ENCODE measurements around the gene RASSF7. TPM values are rescaled to one million over a fixed set of nuclear protein-coding genes. Genes with fewer than 3 reads are reported as not detected.

RASSF7 gene
- total RNA-seq, 4 donors from 2014 or later = 99.7 to 174 (median 139) TPM

DNA sequence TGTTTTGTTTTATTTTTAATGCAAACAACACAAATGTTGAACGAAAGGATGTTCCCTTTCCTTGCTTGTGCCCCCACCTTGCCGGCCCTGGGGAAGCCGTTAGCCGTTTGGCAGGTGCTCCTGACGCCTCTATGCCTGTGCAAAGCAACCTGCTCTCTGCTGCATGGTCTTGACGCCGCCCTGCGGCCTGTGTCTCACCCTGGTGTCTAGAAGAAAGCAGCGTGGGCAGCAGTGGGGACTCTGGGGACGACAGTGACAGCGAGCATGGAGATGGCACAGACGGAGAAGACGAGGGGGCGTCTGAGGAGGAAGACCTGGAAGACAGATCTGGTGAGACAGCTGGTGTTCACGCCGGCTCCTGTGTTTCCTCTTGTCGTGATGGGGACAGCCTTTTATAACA, 21.0 kb downstream of the RASSF7 start:
- DNase-seq (ENCODE audit: low spot score in 2 of 2) = no peak
- intact Hi-C loops (cut with DNase I; ENCODE audit: low total_unique reads) = no loop called here
- 81 to 84% methylated on average over 17 of the region's 17 CpGs for WGBS, 2 donors
- no peak for TF ChIP-seq POLR2A (IDR thresholded peaks at IDR 0.05)
- TF ChIP-seq, protein P1, sequence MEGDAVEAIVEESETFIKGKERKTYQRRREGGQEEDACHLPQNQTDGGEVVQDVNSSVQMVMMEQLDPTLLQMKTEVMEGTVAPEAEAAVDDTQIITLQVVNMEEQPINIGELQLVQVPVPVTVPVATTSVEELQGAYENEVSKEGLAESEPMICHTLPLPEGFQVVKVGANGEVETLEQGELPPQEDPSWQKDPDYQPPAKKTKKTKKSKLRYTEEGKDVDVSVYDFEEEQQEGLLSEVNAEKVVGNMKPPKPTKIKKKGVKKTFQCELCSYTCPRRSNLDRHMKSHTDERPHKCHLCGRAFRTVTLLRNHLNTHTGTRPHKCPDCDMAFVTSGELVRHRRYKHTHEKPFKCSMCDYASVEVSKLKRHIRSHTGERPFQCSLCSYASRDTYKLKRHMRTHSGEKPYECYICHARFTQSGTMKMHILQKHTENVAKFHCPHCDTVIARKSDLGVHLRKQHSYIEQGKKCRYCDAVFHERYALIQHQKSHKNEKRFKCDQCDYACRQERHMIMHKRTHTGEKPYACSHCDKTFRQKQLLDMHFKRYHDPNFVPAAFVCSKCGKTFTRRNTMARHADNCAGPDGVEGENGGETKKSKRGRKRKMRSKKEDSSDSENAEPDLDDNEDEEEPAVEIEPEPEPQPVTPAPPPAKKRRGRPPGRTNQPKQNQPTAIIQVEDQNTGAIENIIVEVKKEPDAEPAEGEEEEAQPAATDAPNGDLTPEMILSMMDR (IDR thresholded peaks at IDR 0.05) = no peak
- H3K4me3 ChIP-seq (ENCODE audit: low read depth, poor library complexity, severe bottlenecking) = no peak overlapping the region

DNA sequence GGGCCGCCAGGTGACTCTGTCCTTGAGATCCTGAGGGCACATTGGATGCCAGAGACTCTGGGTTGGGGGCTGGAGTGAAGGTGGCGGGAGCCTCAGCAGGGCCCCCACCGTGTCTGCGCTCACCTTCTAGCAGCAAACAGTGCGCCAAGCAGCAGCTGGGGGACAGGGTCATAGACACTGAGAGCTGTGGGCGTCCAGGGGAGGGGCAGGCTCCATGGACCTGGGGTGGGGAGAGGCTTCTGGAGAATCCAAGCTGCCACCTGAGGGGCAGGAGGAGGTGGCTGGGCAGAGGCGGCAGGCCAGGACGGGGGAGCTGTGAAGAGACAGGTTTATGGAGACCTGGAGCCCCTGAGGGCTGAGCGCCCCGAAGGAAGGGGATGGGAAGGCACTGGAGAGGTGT, 23.5 kb downstream of the RASSF7 start:
- no peak for DNase-seq (ENCODE audit: low spot score in 2 of 2)
- intact Hi-C loops (cut with DNase I; ENCODE audit: low total_unique reads) = no loop called here
- TF ChIP-seq, protein P1 (IDR thresholded peaks at IDR 0.05) = no peak
- no peak for TF ChIP-seq POLR2A (IDR thresholded peaks at IDR 0.05)
- 95 to 98% methylated on average over 10 of the region's 10 CpGs for whole genome bisulfite sequencing, 2 donors
- H3K4me3 ChIP-seq (ENCODE audit: low read depth, poor library complexity, severe bottlenecking) = no peak overlapping the region

DNA sequence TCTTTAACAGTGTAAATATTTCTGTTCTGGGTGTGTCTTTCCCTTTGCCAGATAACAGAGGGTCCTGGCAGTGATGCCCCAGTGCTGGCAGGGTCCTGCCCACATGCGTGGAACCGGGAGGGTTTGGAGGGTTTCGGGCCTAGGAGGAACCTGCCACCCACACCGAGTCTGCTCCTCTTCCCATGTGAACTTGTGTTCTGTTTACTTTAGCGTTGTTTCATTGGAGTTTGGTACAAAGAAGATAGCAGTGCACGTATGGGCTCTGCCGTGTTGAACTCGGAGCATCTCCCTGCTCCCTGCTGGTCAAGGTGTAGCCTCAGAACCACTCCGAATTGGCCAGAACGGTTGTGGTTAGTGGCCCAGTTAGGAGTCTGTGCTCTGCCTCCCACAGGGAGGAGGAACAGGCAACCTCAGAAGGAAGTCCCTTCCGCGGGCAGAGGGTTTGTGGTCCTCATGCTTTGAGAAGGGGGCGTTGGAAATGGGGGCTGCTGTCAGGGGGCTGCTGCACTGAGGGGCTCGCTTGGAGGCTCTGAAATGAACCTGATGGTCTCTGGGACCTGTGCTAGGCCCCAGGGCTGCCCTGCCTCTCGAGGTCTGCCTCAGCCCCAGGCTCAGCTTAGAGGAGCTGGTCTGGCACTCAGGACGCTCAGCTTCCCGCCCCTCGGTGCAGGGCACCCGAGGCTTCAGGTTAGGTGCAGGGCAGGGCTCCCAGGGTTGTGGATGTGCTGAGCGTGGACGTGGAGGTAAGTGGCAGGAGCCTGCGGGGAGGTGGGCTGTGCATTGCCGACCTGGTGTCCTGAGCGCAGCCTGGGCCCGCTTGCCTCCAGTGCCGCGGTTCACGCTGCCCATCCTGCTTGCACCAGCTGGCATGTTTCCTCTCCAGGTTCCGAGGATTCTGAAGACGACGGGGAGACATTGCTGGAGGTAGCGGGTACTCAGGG, 25.9 kb downstream of the RASSF7 start:
- no peak for TF ChIP-seq POLR2A (IDR thresholded peaks at IDR 0.05)
- TF ChIP-seq, protein P1 (IDR thresholded peaks at IDR 0.05) = no peak
- no peak overlapping the region for H3K4me3 ChIP-seq (ENCODE audit: low read depth, poor library complexity, severe bottlenecking)
- intact Hi-C loops (cut with DNase I; ENCODE audit: low total_unique reads) = no loop called here
- no peak for DNase-seq (ENCODE audit: low spot score in 2 of 2)
- WGBS, 2 donors = 88 to 89% methylated on average over 27 to 29 of the region's 32 CpGs

DNA sequence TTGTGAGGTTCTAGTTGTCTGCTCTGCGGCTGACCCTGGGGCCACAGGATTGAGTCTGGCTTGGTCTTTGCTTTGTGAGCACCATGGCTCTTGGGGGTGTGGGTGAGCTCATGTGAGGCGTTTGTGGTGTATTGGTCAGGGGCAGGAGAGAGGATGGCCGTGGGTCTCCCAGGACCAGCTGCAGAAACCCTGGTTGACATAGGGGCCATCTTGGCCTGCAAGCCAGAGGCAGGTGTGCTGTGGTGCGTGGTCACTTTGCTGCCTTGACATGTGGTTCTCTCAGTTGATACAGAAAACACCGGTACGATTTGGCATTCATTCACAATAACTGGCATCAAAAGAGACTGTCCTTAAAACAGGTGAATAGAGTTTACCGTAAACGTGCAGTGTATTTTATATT, 26.8 kb downstream of the RASSF7 start:
- no peak overlapping the region for H3K4me3 ChIP-seq (ENCODE audit: low read depth, poor library complexity, severe bottlenecking)
- TF ChIP-seq, protein P1 (IDR thresholded peaks at IDR 0.05) = no peak
- no peak for TF ChIP-seq POLR2A (IDR thresholded peaks at IDR 0.05)
- WGBS, 2 donors = 81 to 89% methylated on average over 8 of the region's 8 CpGs
- DNase-seq (ENCODE audit: low spot score in 2 of 2) = no peak
- intact Hi-C loops (cut with DNase I; ENCODE audit: low total_unique reads) = no loop called here

DNA sequence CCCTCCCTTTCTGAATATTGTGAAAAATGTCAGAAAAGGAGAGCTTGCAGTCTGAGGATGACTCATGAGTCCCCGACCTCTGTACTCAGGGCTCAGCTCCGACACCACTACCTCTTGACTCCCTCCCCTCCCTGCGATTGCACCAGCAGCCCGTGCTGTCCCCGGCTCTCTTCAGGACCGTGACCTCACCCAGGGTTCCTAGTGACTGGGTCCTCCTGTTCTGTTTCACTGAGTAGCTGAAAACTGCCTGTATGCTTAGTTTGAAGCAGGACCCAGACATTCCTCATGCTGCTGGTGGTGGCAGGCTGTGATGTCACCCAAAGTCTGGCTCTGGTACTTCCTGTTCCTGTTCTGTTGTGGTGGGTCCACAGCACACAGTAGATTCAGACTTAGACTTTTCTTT, 27.2 kb downstream of the RASSF7 start:
- 78 to 80% methylated on average over 6 of the region's 6 CpGs for WGBS, 2 donors
- TF ChIP-seq POLR2A (IDR thresholded peaks at IDR 0.05) = no peak
- intact Hi-C loops (cut with DNase I; ENCODE audit: low total_unique reads) = no loop called here
- no peak overlapping the region for H3K4me3 ChIP-seq (ENCODE audit: low read depth, poor library complexity, severe bottlenecking)
- DNase-seq (ENCODE audit: low spot score in 2 of 2) = no peak

DNA sequence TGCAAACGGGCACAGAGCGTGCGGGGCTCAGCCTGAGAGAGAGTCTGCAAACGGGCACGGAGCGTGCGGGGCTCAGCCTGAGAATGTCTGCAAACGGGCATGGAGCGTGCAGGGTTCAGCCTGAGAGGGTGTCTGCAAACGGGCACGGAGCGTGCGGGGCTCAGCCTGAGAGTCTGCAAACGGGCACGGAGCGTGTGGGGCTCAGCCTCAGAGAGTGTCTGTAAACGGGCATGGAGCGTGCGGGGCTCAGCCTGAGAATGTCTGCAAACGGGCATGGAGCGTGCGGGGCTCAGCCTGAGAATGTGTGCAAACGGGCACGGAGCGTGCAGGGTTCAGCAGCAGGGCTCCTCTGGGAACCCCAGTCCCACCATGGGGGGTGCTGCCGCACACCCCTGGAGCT, 29.0 kb downstream of the RASSF7 start:
- WGBS, 2 donors = 90 to 92% methylated on average over 25 to 26 of the region's 26 CpGs
- DNase-seq (ENCODE audit: low spot score in 2 of 2) = no peak
- intact Hi-C loops (cut with DNase I; ENCODE audit: low total_unique reads) = no loop called here
- H3K4me3 ChIP-seq (ENCODE audit: low read depth, poor library complexity, severe bottlenecking) = no peak overlapping the region
- no peak for TF ChIP-seq POLR2A (IDR thresholded peaks at IDR 0.05)
- TF ChIP-seq, protein P1 (IDR thresholded peaks at IDR 0.05) = no peak

Data from lower leg skin (tissue), 4 donors.